BLaER1 (cell line): ENCODE data around the gene PSMB8.

ENCODE experiments used
- H3K27ac ChIP-seq: shearing (Covaris generic); formaldehyde crosslinking; 2 replicates; pipeline ENCODE4 v1.8.1; 2022
- H3K27me3 ChIP-seq: shearing (Covaris generic); formaldehyde crosslinking; 2 replicates; pipeline ENCODE4 v1.8.1; 2022
- H3K36me3 ChIP-seq: shearing (Covaris generic); formaldehyde crosslinking; 2 replicates; pipeline ENCODE4 v1.8.1; 2022
- H3K4me1 ChIP-seq: shearing (Covaris generic); formaldehyde crosslinking; 2 replicates; pipeline ENCODE4 v1.8.1; 2022
- H3K4me2 ChIP-seq: shearing (Covaris generic); formaldehyde crosslinking; 2 replicates; pipeline ENCODE4 v1.8.1; 2022
- H3K4me3 ChIP-seq: shearing (Covaris generic); formaldehyde crosslinking; 2 replicates; pipeline ENCODE4 v1.8.1; 2022
- H3K9ac ChIP-seq: shearing (Covaris generic); formaldehyde crosslinking; 2 replicates; pipeline ENCODE4 v1.8.1; 2022
- H3K9me3 ChIP-seq: shearing (Covaris generic); formaldehyde crosslinking; 2 replicates; pipeline ENCODE4 v1.8.1; 2022
- H4K20me1 ChIP-seq: shearing (Covaris generic); formaldehyde crosslinking; 2 replicates; pipeline ENCODE4 v1.8.1; 2022
- Cebpa-rat ChIP-seq: shearing (Covaris generic); IDR thresholded peaks from 2 replicates; pipeline ENCODE4 v1.8.1; 2022

The PSMB8 gene

GRCh38 chr6:32839356-32839755 lies 4.5 kb downstream of the PSMB8 start:
- peaks cover 68% of the 10 kb centered on the region for H3K4me1 ChIP-seq
- peaks cover 37% of the 10 kb centered on the region for H3K36me3 ChIP-seq
- peak overlapping the region; percentile 94 for H3K4me2 ChIP-seq
- no peaks in the 10 kb centered on the region for H3K27me3 ChIP-seq
- no peaks in the 10 kb centered on the region for H3K9me3 ChIP-seq
- no peak overlapping the region for H3K4me3 ChIP-seq
- H3K9ac ChIP-seq, result no peak overlapping the region
- TF ChIP-seq Cebpa-rat, result no peak
- no peaks in the 10 kb centered on the region for H4K20me1 ChIP-seq
- no peak overlapping the region for H3K27ac ChIP-seq

DNA sequence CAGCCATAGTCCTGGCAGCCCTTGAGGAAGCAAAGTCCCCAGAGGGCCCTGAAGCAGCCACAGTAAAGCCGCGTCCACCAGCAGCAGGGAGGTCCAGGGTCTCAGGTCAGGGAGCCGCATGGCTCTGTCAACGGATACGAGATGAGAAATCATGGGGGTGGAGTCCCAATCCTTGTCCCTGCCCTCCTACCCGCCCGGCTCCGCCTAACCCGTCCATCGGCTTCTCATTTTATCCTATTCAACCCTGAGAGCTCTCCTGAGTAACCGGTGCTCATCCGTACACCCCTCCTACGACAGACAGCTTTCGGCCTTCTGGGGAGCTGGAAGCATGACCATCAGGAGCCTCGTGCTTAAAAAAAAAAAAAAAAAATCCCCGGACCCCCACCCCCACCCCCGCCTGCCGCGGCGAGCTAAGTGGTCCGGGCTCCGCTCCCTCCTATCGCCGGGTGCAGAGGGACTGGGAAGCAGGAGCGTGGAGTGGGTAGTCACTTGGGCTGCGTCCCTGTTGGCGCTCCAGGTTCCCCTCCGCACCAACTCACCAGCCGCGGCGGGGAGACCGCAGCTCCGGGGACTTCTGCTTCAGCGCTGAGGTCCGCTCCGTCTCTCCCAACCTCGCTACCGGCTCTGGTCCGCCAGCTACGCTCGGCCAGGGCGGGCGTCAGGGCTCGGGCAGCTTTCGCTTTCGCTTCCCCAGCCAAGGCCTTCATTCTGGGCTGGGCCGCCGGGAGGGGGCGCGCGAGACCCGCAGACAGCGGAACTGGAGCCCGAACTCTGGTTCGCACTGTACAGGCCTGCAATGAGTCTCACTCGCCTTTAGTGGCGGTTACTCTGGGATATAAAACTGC lies 5.5 kb downstream of the PSMB8 start, which contains the start of gene TAP2:
TAP2 (minus strand) TSS at position 626 of the 845 bp plus-strand sequence; CDS start at position 120, 506 bp downstream.
- H3K4me2 ChIP-seq, result peak within 1 kb of the TSS; percentile 99
- peak within 1 kb of the TSS; percentile 77 for H3K4me3 ChIP-seq
- H3K36me3 ChIP-seq, result peaks cover 47% of the 10 kb centered on the region
- H3K27ac ChIP-seq, result peak within 1 kb of the TSS; percentile 89
- peaks cover 68% of the 10 kb centered on the region for H3K4me1 ChIP-seq
- TF ChIP-seq Cebpa-rat, result no peak
- no peaks in the 10 kb centered on the region for H3K27me3 ChIP-seq
- H4K20me1 ChIP-seq, result no peaks in the 10 kb centered on the region
- peak within 1 kb of the TSS; percentile 88 for H3K9ac ChIP-seq
- H3K9me3 ChIP-seq, result no peaks in the 10 kb centered on the region

- TF ChIP-seq Cebpa-rat, result no peak
- peak overlapping the region; percentile 88 for H3K9ac ChIP-seq
- peak overlapping the region; percentile 77 for H3K4me3 ChIP-seq
- no peaks in the 10 kb centered on the region for H3K9me3 ChIP-seq
- no peaks in the 10 kb centered on the region for H3K27me3 ChIP-seq
- H4K20me1 ChIP-seq, result no peaks in the 10 kb centered on the region
- peak overlapping the region; percentile 89 for H3K27ac ChIP-seq
- H3K4me2 ChIP-seq, result peak overlapping the region; percentile 99
- peaks cover 53% of the 10 kb centered on the region for H3K36me3 ChIP-seq
- peaks cover 62% of the 10 kb centered on the region for H3K4me1 ChIP-seq
These were observed 6.2 kb downstream of the PSMB8 start for GRCh38 chr6:32837651-32838113.

GRCh38 chr6:32836873-32837272 lies 7.0 kb downstream of the PSMB8 start:
- no peaks in the 10 kb centered on the region for H3K27me3 ChIP-seq
- no peak overlapping the region for H3K9ac ChIP-seq
- no peak overlapping the region for H3K27ac ChIP-seq
- peak overlapping the region; percentile 99 for H3K4me2 ChIP-seq
- H3K4me3 ChIP-seq, result no peak overlapping the region
- no peaks in the 10 kb centered on the region for H3K9me3 ChIP-seq
- no peaks in the 10 kb centered on the region; the same call in 1 of the 2 replicates for H4K20me1 ChIP-seq
- no peak for TF ChIP-seq Cebpa-rat
- H3K36me3 ChIP-seq, result peaks cover 53% of the 10 kb centered on the region
- H3K4me1 ChIP-seq, result peaks cover 54% of the 10 kb centered on the region

DNA sequence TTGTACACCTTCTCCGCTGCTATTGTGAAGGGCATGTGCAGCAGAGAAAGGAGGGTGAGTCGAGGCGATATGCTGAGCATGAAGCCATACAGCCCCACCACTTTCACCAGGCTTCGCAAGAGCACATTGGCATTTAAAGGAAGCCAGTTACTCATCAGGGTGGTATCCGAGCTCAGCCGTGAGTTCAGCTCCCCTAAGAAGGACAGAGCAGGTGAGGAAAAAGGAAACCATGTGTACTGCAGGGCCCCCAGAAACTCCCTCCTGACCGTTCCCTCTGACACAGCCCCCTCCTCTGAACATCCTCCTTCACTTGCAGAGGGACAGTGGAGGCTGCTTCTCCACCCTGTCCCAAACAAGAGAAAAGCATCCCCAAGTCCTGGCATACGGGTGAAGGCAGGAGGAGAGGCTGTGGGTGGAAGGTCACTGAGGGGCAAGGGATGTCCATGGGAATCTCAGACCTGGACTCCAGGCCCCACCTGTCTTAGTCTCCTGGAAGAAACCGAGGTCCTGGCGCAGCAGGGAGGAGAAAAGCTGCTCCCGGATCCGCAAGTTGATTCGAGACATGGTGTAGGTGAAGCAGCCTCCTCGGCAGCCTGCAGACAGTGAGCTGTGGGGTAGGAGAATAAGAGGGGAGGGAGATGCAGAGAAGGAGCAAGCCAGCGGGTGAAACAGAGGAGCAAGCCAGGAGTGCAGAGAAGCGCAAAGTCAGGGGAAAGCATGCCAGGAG lies 8.5 kb downstream of the PSMB8 start:
- H3K36me3 ChIP-seq, result peaks cover 55% of the 10 kb centered on the region
- H3K4me3 ChIP-seq, result no peak overlapping the region
- H3K27ac ChIP-seq, result no peak overlapping the region
- no peaks in the 10 kb centered on the region; the same call in 1 of the 2 replicates for H4K20me1 ChIP-seq
- H3K9ac ChIP-seq, result no peak overlapping the region
- H3K9me3 ChIP-seq, result no peaks in the 10 kb centered on the region
- no peak overlapping the region for H3K4me2 ChIP-seq
- TF ChIP-seq Cebpa-rat, result no peak
- H3K4me1 ChIP-seq, result peaks cover 38% of the 10 kb centered on the region
- H3K27me3 ChIP-seq, result no peaks in the 10 kb centered on the region

GRCh38 chr6:32833664-32834063 lies 10.2 kb downstream of the PSMB8 start:
- Histone ChIP-seq H3K36me3 (peaks cover 72% of the 10 kb centered on the region), H3K27me3 (no peaks in the 10 kb centered on the region), H3K9ac (no peak overlapping the region), H3K4me2 (no peak overlapping the region), H3K4me3 (no peak overlapping the region), H3K4me1 (peaks cover 23% of the 10 kb centered on the region), H4K20me1 (peaks cover 6% of the 10 kb centered on the region; the same call in 1 of the 2 replicates), H3K27ac (no peak overlapping the region), H3K9me3 (no peaks in the 10 kb centered on the region)
- no peak for TF ChIP-seq Cebpa-rat

DNA sequence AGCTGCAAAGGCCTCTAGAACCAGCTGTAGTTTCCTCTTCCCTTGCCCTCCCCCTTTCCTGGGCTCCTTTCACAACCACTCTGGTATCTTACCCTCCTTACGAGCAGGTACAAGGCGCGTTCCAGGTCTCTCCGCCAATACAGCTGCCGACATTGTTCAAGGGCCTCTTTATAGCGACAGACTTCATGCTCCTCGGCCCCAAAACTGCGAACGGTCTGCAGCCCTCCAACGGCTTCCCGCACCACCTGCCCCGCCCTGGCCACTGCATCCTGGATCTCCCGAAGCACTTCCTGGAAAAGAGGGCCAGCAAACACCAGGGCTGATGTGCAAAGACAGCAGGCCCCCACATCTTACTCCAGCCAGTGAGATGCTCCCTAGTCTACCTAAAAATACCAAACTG lies 11.3 kb downstream of the PSMB8 start:
- H3K27ac ChIP-seq, result no peak overlapping the region
- no peak overlapping the region for H3K4me3 ChIP-seq
- peaks cover 6% of the 10 kb centered on the region; the same call in 1 of the 2 replicates for H4K20me1 ChIP-seq
- H3K9ac ChIP-seq, result no peak overlapping the region
- H3K36me3 ChIP-seq, result peaks cover 81% of the 10 kb centered on the region
- H3K27me3 ChIP-seq, result no peaks in the 10 kb centered on the region
- TF ChIP-seq Cebpa-rat, result no peak
- peaks cover 18% of the 10 kb centered on the region for H3K4me1 ChIP-seq
- no peak overlapping the region for H3K4me2 ChIP-seq
- H3K9me3 ChIP-seq, result no peaks in the 10 kb centered on the region

DNA sequence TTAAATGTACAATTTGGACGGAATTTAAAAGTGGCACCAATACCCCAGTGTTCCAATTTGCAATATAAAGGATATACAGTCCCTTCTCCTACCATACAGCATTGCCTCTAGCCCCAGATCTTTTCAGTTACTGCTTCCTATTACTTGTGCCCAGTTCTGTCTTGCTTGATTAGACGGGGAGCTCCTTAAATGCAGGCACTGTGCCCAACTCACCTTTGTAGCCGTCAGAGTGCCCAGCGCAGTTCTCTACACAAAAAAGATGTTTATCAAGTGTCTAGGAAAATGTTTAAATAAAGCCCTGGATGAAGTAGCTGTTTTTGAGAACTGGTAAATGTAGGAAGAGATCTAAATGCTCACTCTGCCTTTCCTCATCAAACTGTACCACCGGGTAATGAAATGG lies 12.9 kb downstream of the PSMB8 start:
- Histone ChIP-seq H3K9me3 (no peaks in the 10 kb centered on the region), H3K27ac (no peak overlapping the region), H3K4me3 (no peak overlapping the region), H3K4me2 (no peak overlapping the region), H3K36me3 (peaks cover 87% of the 10 kb centered on the region), H4K20me1 (peaks cover 6% of the 10 kb centered on the region; the same call in 1 of the 2 replicates), H3K27me3 (no peaks in the 10 kb centered on the region), H3K9ac (no peak overlapping the region), H3K4me1 (peaks cover 2% of the 10 kb centered on the region)
- no peak for TF ChIP-seq Cebpa-rat

DNA sequence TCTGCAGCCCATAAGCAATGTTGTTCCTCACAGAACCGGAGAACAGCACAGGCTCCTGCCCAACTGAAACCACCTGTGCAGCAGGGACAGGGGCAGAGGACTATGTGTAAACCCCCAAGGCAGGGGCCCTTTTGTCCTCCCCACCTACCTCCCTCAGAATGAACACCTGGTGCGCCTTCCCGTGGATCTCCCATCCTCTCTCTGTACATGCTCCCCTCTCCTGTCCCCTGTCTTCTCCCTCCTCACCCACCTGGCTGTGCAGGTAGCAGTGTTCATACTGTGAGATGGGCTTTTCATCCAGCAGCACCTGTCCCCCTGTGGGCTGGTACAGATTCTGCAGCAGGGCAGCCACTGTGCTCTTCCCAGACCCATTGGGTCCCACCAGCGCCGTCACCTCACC lies 13.8 kb downstream of the PSMB8 start:
- no peak overlapping the region for H3K4me3 ChIP-seq

More for the DNA sequence above, 13.8 kb downstream of the PSMB8 start:
- peaks cover 6% of the 10 kb centered on the region; the same call in 1 of the 2 replicates for H4K20me1 ChIP-seq
- no peaks in the 10 kb centered on the region for H3K4me1 ChIP-seq
- H3K9ac ChIP-seq, result no peak overlapping the region
- H3K9me3 ChIP-seq, result no peaks in the 10 kb centered on the region
- H3K27me3 ChIP-seq, result no peaks in the 10 kb centered on the region
- no peak overlapping the region for H3K4me2 ChIP-seq
- peaks cover 77% of the 10 kb centered on the region for H3K36me3 ChIP-seq
- H3K27ac ChIP-seq, result no peak overlapping the region
- TF ChIP-seq Cebpa-rat, result no peak
